OCI-LY7 (cell line): ENCODE measurements around the gene UGCG.

Experiments used
- CTCF ChIP-seq: fragments of 200-600 bp; sonication (generic); conservative IDR thresholded peaks from 2 replicates; pipeline ENCODE4 v1.5.1; 2014; ENCODE audit warnings: mild to moderate bottlenecking, antibody characterized with exemption, low read length, moderate library complexity, mixed read lengths
- EZH2phosphoT487 ChIP-seq: fragments of 200-600 bp; sonication (generic); IDR thresholded peaks from 2 replicates; pipeline ENCODE4 v1.6.1; 2018; ENCODE audit warnings: low read depth, borderline replicate concordance, mild to moderate bottlenecking, mixed run types, antibody characterized with exemption, low read length, moderate library complexity, mixed read lengths

DNA sequence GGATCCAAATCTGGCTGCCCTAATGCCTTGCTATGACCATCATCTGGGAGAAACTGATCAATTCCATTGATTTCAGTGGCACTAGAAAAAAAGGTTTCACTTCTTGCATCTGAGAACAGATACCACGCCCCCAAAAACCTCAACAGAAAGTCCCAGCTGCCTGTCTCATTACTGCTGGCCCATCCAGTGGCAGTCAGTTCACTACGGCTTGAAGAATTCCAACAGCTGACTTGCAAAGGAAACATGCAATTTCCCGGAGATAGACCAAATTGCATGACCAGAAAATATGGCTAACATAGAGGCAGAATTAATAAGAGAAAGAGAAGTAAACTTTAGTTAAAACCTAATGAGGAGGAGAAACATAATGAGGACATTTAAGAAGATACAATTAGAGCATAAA, 48.6 kb downstream of the UGCG start:
- no peak for TF ChIP-seq EZH2phosphoT487
- TF ChIP-seq CTCF: no peak
